Epithelial cell of esophagus (primary cell): Measurements from ENCODE around the gene GOSR1.
A peak's percentile ranks its signal among the peaks of the same experiment; 100 is the strongest.

Experiments
- DNase-seq: peaks from one replicate; pipeline ENCODE4 v3.0.0; 2010; ENCODE audit warnings: low read depth
- H3K4me3 ChIP-seq: 2 replicates; pipeline ENCODE4 v1.5.1; 2011; ENCODE audit warnings: mild to moderate bottlenecking, low read length, control low read depth
- CTCF ChIP-seq: IDR thresholded peaks from 2 replicates; pipeline ENCODE4 v1.5.1; 2011; ENCODE audit warnings: low read depth, mild to moderate bottlenecking, low read length, control low read depth, inconsistent platforms; ENCODE audit not compliant: insufficient read depth; ENCODE audit errors: missing control alignments

GOSR1 gene

GRCh38 chr17:30503558-30503957, 26.4 kb downstream of the GOSR1 start:
- H3K4me3 ChIP-seq, result no peak overlapping the region
- no peak for DNase-seq
- TF ChIP-seq CTCF, result no peak

GRCh38 chr17:30505868-30506417, 28.7 kb downstream of the GOSR1 start:
- TF ChIP-seq CTCF, result no peak
- no peak for DNase-seq
- no peak overlapping the region for H3K4me3 ChIP-seq

- no peak for DNase-seq
- TF ChIP-seq CTCF, result no peak
- H3K4me3 ChIP-seq, result no peak overlapping the region
Measured at GRCh38 chr17:30506481-30506880, 29.3 kb downstream of the GOSR1 start.

- DNase-seq, result no peak
- H3K4me3 ChIP-seq, result no peak overlapping the region
- no peak for TF ChIP-seq CTCF
Measured at GRCh38 chr17:30513346-30513745, 36.1 kb downstream of the GOSR1 start.

- no peak for TF ChIP-seq CTCF
- no peak for DNase-seq
- no peak overlapping the region for H3K4me3 ChIP-seq
Measured at GRCh38 chr17:30514895-30515596, 37.8 kb downstream of the GOSR1 start.

GRCh38 chr17:30517786-30518185, 40.6 kb downstream of the GOSR1 start:
- peak; percentile 24 for DNase-seq
- TF ChIP-seq CTCF, result no peak
- no peak overlapping the region for H3K4me3 ChIP-seq

GRCh38 chr17:30519166-30519565, 42.0 kb downstream of the GOSR1 start:
- H3K4me3 ChIP-seq, result no peak overlapping the region
- no peak for TF ChIP-seq CTCF
- DNase-seq, result no peak
